CD8-positive, alpha-beta memory T cell (primary cell): ENCODE results near the gene RNASET2. TPM values are rescaled to one million over a fixed set of nuclear protein-coding genes. Genes with fewer than 3 reads are reported as not detected.
"Not testable (repeated sequence)": the region's sequence is repeated elsewhere in the genome, so short reads cannot be mapped to it uniquely, and the experiment has no call there.

Source experiments
- CTCF ChIA-PET: fragments of 350-600 bp; sonication (Branson Sonifier 250); formaldehyde crosslinking; loops from one replicate; lab custom pipeline; 2021; ENCODE audit warnings: antibody characterized with exemption; lab: Charles Lee
- POLR2A ChIA-PET: fragments of 350-600 bp; sonication (Branson Sonifier 250); formaldehyde crosslinking; loops from one replicate; lab custom pipeline; 2021; ENCODE audit warnings: antibody characterized with exemption; lab: Charles Lee
- DNase-seq, 5 donors: peaks; one replicate each; pipeline versions ENCODE4 v3.0.0 to v3.0.0-alpha.2; 2020 to 2022; ENCODE audit warnings: mixed read lengths in 1 of 5
- H3K27ac ChIP-seq: one replicate; pipeline ENCODE4 v1.7.0; 2013; ENCODE audit warnings: low read depth, mild to moderate bottlenecking, low read length, moderate library complexity
- H3K27me3 ChIP-seq: 2 replicates; pipeline ENCODE4 v1.7.0; 2013; ENCODE audit warnings: low read length, mild to moderate bottlenecking; ENCODE audit not compliant: insufficient read depth, poor library complexity, severe bottlenecking
- H3K36me3 ChIP-seq: 2 replicates; pipeline ENCODE4 v1.7.0; 2013; ENCODE audit warnings: mild to moderate bottlenecking, low read length, moderate library complexity; ENCODE audit not compliant: insufficient read depth
- H3K4me1 ChIP-seq: 2 replicates; pipeline ENCODE4 v1.7.0; 2013; ENCODE audit warnings: mild to moderate bottlenecking, low read length, moderate library complexity; ENCODE audit not compliant: insufficient read depth
- H3K4me3 ChIP-seq: 2 replicates; pipeline ENCODE4 v1.7.0; 2013; ENCODE audit warnings: mild to moderate bottlenecking, low read length
- H3K9me3 ChIP-seq: 2 replicates; pipeline ENCODE4 v1.7.0; 2013; ENCODE audit warnings: mild to moderate bottlenecking, low read length
- H3K27ac Mint-ChIP-seq, 8 donors: one replicate each; pipeline ENCODE4 v1.8.0; 2020 to 2021; ENCODE audit warnings: mixed read lengths in 8 of 8, mild to moderate bottlenecking in 6 of 8, inconsistent platforms in 3 of 8, moderate library complexity in 3 of 8
- H3K27me3 Mint-ChIP-seq, 2 donors: one replicate each; pipeline ENCODE4 v1.8.0; 2020 to 2021; ENCODE audit warnings: mixed read lengths in 2 of 2, mild to moderate bottlenecking in 1 of 2, moderate library complexity in 1 of 2
- H3K36me3 Mint-ChIP-seq, 3 donors: one replicate each; pipeline ENCODE4 v1.8.0; 2020 to 2021; ENCODE audit warnings: mixed read lengths in 3 of 3, inconsistent platforms in 1 of 3, mild to moderate bottlenecking in 1 of 3
- H3K4me1 Mint-ChIP-seq, 3 donors: one replicate each; pipeline ENCODE4 v1.8.0; 2020 to 2021; ENCODE audit warnings: mixed read lengths in 3 of 3, inconsistent platforms in 1 of 3, mild to moderate bottlenecking in 1 of 3
- H3K4me3 Mint-ChIP-seq, 7 donors: one replicate each; pipeline ENCODE4 v1.8.0; 2020 to 2021; ENCODE audit warnings: mixed read lengths in 7 of 7, mild to moderate bottlenecking in 6 of 7, moderate library complexity in 4 of 7, inconsistent platforms in 2 of 7
- H3K9me3 Mint-ChIP-seq, 5 donors: one replicate each; pipeline ENCODE4 v1.8.0; 2020 to 2022; ENCODE audit warnings: mixed read lengths in 5 of 5, mild to moderate bottlenecking in 3 of 5, moderate library complexity in 2 of 5, inconsistent platforms in 1 of 5
- polyA plus RNA-seq: library from polyadenylated mRNA; unstranded; fragments of 300-500 nt; fragmentation: Illumina TruSeq; gene quantifications from one replicate; pipeline ENCODE4 v1.2.3, GENCODE V29; 2021
- total RNA-seq, 2 experiments: library from RNA; stranded (reverse); gene quantifications; one replicate each; pipeline ENCODE4 v1.2.3, GENCODE V29; 2021

RNASET2 gene
- total and polyA plus RNA-seq, 3 experiments from 2014 or later: 22.3 to 232 (median 27.6) TPM

- DNase-seq: no peak
- H3K9me3 Mint-ChIP-seq: peaks cover 0 to 3% (median 0%) of the 10 kb centered on the region in 5 donors
- peaks cover 42 to 65% (median 62%) of the 10 kb centered on the region in 3 donors for H3K4me1 Mint-ChIP-seq
- H3K27ac ChIP-seq: peak overlapping the region; percentile 71
- H3K4me1 ChIP-seq: peaks cover 60% of the 10 kb centered on the region
- no peak overlapping the region for H3K4me3 ChIP-seq
- no peaks in the 10 kb centered on the region for H3K27me3 ChIP-seq
- peaks cover 0 to 52% (median 8%) of the 10 kb centered on the region in 3 donors for H3K36me3 Mint-ChIP-seq
- peak overlapping the region; percentile 89 to 100 (median 96) for H3K27ac Mint-ChIP-seq
- peaks cover 19% of the 10 kb centered on the region for H3K36me3 ChIP-seq
- H3K4me3 Mint-ChIP-seq: peak overlapping the region; percentile 80 to 95 (median 85)
- ChIA-PET CTCF (interaction anchor here (0.9 to 5.9 kb wide), 10 partner anchors 9 to 410 kb away, joined by 3 to 37 read pairs (median 4); no protein-coding TSS in a partner anchor), POLR2A (no interaction called here)
- peaks cover 0 to 2% of the 10 kb centered on the region in 2 donors for H3K27me3 Mint-ChIP-seq
- no peaks in the 10 kb centered on the region for H3K9me3 ChIP-seq
Measured at GRCh38 chr6:166951670-166952060, 4.7 kb downstream of the RNASET2 start.

- Histone ChIP-seq H3K4me3 (peak overlapping the region; percentile 61), H3K36me3 (peaks cover 22% of the 10 kb centered on the region), H3K27ac (peak overlapping the region; percentile 71), H3K4me1 (peaks cover 60% of the 10 kb centered on the region)
- Mint-ChIP-seq H3K4me1 (peaks cover 42 to 65% (median 62%) of the 10 kb centered on the region in 3 donors), H3K4me3 (peak overlapping the region; percentile 80 to 95 (median 85)), H3K36me3 (peaks cover 0 to 58% (median 11%) of the 10 kb centered on the region in 3 donors), H3K27ac (peak overlapping the region; percentile 89 to 100 (median 96))
- ChIA-PET CTCF (interaction anchor here (0.9 to 5.9 kb wide), 12 partner anchors 9 to 410 kb away, joined by 3 to 37 read pairs (median 4); partner anchors contain the start of gene RPS6KA2), POLR2A (interaction anchor here (1.7 kb wide), 1 partner anchor 38 kb away, joined by 4 read pairs; no protein-coding TSS in a partner anchor)
- H3K9me3 ChIP-seq, H3K27me3 ChIP-seq, H3K9me3 Mint-ChIP-seq, H3K27me3 Mint-ChIP-seq: not testable (repeated sequence)
- peak in 4 of 5 donors; percentile 36 to 78 (median 59) for DNase-seq
Measured at GRCh38 chr6:166950892-166951669, 5.3 kb downstream of the RNASET2 start.

GRCh38 chr6:166950443-166950821, 5.9 kb downstream of the RNASET2 start:
- peak overlapping the region; percentile 89 to 100 (median 96) for H3K27ac Mint-ChIP-seq
- H3K4me3 Mint-ChIP-seq: peak overlapping the region; percentile 80 to 95 (median 85)
- peaks cover 60% of the 10 kb centered on the region for H3K4me1 ChIP-seq
- ChIA-PET CTCF (interaction anchor here (1.0 to 5.9 kb wide), 8 partner anchors 12 to 409 kb away, joined by 3 to 37 read pairs (median 4); partner anchors contain the start of gene RPS6KA2), POLR2A (interaction anchor here (1.7 kb wide), 1 partner anchor 38 kb away, joined by 4 read pairs; no protein-coding TSS in a partner anchor)
- peaks cover 0 to 2% of the 10 kb centered on the region in 2 donors for H3K27me3 Mint-ChIP-seq
- no peak for DNase-seq
- peak overlapping the region; percentile 61 for H3K4me3 ChIP-seq
- H3K9me3 ChIP-seq: no peaks in the 10 kb centered on the region
- H3K36me3 ChIP-seq: peaks cover 26% of the 10 kb centered on the region
- no peaks in the 10 kb centered on the region for H3K27me3 ChIP-seq
- peaks cover 0 to 60% (median 14%) of the 10 kb centered on the region in 3 donors for H3K36me3 Mint-ChIP-seq
- peaks cover 0 to 3% (median 0%) of the 10 kb centered on the region in 5 donors for H3K9me3 Mint-ChIP-seq
- peak overlapping the region; percentile 71 for H3K27ac ChIP-seq
- peaks cover 41 to 64% (median 61%) of the 10 kb centered on the region in 3 donors for H3K4me1 Mint-ChIP-seq

- Histone ChIP-seq H3K36me3 (peaks cover 26% of the 10 kb centered on the region), H3K27me3 (no peaks in the 10 kb centered on the region), H3K27ac (no peak overlapping the region), H3K4me1 (peaks cover 58% of the 10 kb centered on the region), H3K9me3 (no peaks in the 10 kb centered on the region), H3K4me3 (peak overlapping the region; percentile 22)
- peaks cover 38 to 61% (median 54%) of the 10 kb centered on the region in 3 donors for H3K4me1 Mint-ChIP-seq
- no peaks in the 10 kb centered on the region for H3K9me3 Mint-ChIP-seq
- POLR2A ChIA-PET: interaction anchor here (1.7 kb wide), 1 partner anchor 39 kb away, joined by 4 read pairs; no protein-coding TSS in a partner anchor
- CTCF ChIA-PET: interaction anchor here (0.7 to 5.9 kb wide), 6 partner anchors 12 to 322 kb away, joined by 3 to 37 read pairs (median 4); partner anchors contain the start of gene RPS6KA2
- H3K27me3 Mint-ChIP-seq: no peaks in the 10 kb centered on the region
- H3K36me3 Mint-ChIP-seq: peaks cover 0 to 62% (median 13%) of the 10 kb centered on the region in 3 donors
- peak overlapping the region; percentile 80 to 95 (median 85) for H3K4me3 Mint-ChIP-seq
- DNase-seq: no peak
- H3K27ac Mint-ChIP-seq: peak overlapping the region; percentile 89 to 100 (median 96)
Measured at GRCh38 chr6:166949528-166950442, 6.6 kb downstream of the RNASET2 start.

GRCh38 chr6:166948724-166949123, 7.6 kb downstream of the RNASET2 start:
- Mint-ChIP-seq H3K36me3 (peaks cover 0 to 66% (median 13%) of the 10 kb centered on the region in 3 donors), H3K4me1 (peaks cover 31 to 53% (median 44%) of the 10 kb centered on the region in 3 donors), H3K27ac (peak overlapping the region in 4 of 8 donors; percentile 12 to 89 (median 49))
- peaks cover 48% of the 10 kb centered on the region for H3K4me1 ChIP-seq
- H3K4me3 Mint-ChIP-seq, H3K4me3 ChIP-seq, H3K9me3 Mint-ChIP-seq, H3K9me3 ChIP-seq, DNase-seq, H3K27ac ChIP-seq, POLR2A ChIA-PET, H3K27me3 ChIP-seq, H3K27me3 Mint-ChIP-seq: not testable (repeated sequence)
- CTCF ChIA-PET: interaction anchor here (0.7 to 5.9 kb wide), 3 partner anchors 16 to 161 kb away, joined by 4 to 37 read pairs (median 4); no protein-coding TSS in a partner anchor
- peaks cover 26% of the 10 kb centered on the region for H3K36me3 ChIP-seq

- Histone ChIP-seq H3K36me3 (peaks cover 26% of the 10 kb centered on the region), H3K27ac (no peak overlapping the region), H3K4me1 (peaks cover 37% of the 10 kb centered on the region)
Measured at GRCh38 chr6:166947251-166947650, 9.1 kb downstream of the RNASET2 start.

GRCh38 chr6:166946125-166946524, 10.2 kb downstream of the RNASET2 start:
- peaks cover 4 to 73% (median 12%) of the 10 kb centered on the region in 3 donors for H3K36me3 Mint-ChIP-seq

More at GRCh38 chr6:166947251-166947650, 9.1 kb downstream of the RNASET2 start:
- no peaks in the 10 kb centered on the region for H3K27me3 Mint-ChIP-seq
- H3K9me3 ChIP-seq: no peaks in the 10 kb centered on the region
- peaks cover 31 to 45% (median 44%) of the 10 kb centered on the region in 3 donors for H3K4me1 Mint-ChIP-seq
- H3K27me3 ChIP-seq: no peaks in the 10 kb centered on the region
- H3K9me3 Mint-ChIP-seq: no peaks in the 10 kb centered on the region
- no peak overlapping the region for H3K4me3 ChIP-seq
- ChIA-PET CTCF (interaction anchor here (0.9 kb wide), 1 partner anchor 9 kb away, joined by 3 read pairs; no protein-coding TSS in a partner anchor), POLR2A (no interaction called here)
- peak overlapping the region in 3 of 8 donors; percentile 17 to 54 (median 20) for H3K27ac Mint-ChIP-seq
- peaks cover 4 to 73% (median 13%) of the 10 kb centered on the region in 3 donors for H3K36me3 Mint-ChIP-seq
- DNase-seq: no peak
- no peak overlapping the region for H3K4me3 Mint-ChIP-seq

More at GRCh38 chr6:166946125-166946524, 10.2 kb downstream of the RNASET2 start:
- ChIA-PET POLR2A (no interaction called here), CTCF (no interaction called here)
- no peak overlapping the region for H3K4me3 Mint-ChIP-seq
- H3K9me3 ChIP-seq: no peaks in the 10 kb centered on the region
- DNase-seq: no peak
- H3K27me3 Mint-ChIP-seq: no peaks in the 10 kb centered on the region
- peaks cover 31% of the 10 kb centered on the region for H3K4me1 ChIP-seq
- H3K9me3 Mint-ChIP-seq: no peaks in the 10 kb centered on the region
- no peak overlapping the region for H3K4me3 ChIP-seq
- peaks cover 29% of the 10 kb centered on the region for H3K36me3 ChIP-seq
- peak overlapping the region in 2 of 8 donors; percentile 57 to 78 for H3K27ac Mint-ChIP-seq
- H3K27ac ChIP-seq: no peak overlapping the region
- H3K27me3 ChIP-seq: no peaks in the 10 kb centered on the region
- H3K4me1 Mint-ChIP-seq: peaks cover 24 to 39% (median 37%) of the 10 kb centered on the region in 3 donors
